CD4-positive, alpha-beta T cell (primary cell): Measurements from ENCODE around the gene DNAJC6. TPM values are rescaled to one million over a fixed set of nuclear protein-coding genes. Genes with fewer than 3 reads are reported as not detected.

Source experiments
- ATAC-seq: fragments of 200-7000 bp; cut with Tn5 transposase; one replicate; pipeline ENCODE4 v1.10.0; 2022; ENCODE audit warnings: mild to moderate bottlenecking; ENCODE audit not compliant: poor library complexity
- CTCF ChIA-PET: fragments of 350-600 bp; sonication (Branson Sonifier 250); formaldehyde crosslinking; loops from one replicate; lab custom pipeline; 2021; ENCODE audit warnings: antibody characterized with exemption, inconsistent platforms; lab: Charles Lee
- POLR2A ChIA-PET: fragments of 350-600 bp; sonication (Branson Sonifier 250); formaldehyde crosslinking; loops from one replicate; lab custom pipeline; 2021; ENCODE audit warnings: antibody characterized with exemption, inconsistent platforms; lab: Charles Lee
- DNase-seq, 14 experiments: peaks; one replicate each; pipeline ENCODE4 v3.0.0-alpha.2; 2013 to 2020; ENCODE audit warnings: mixed read lengths in 2 of 14
- H3K27ac ChIP-seq, 2 donors: one replicate each; pipeline versions ENCODE4 v1.5.1 to v1.7.0; 2013; ENCODE audit warnings: low read length in 2 of 2, low read depth in 1 of 2, mild to moderate bottlenecking in 1 of 2
- H3K27me3 ChIP-seq, 2 experiments: 1 replicate in 1 of 2; 2 replicates in 1 of 2; pipeline versions ENCODE4 v1.6.1 to v1.7.0; 2013; ENCODE audit warnings: low read length in 2 of 2, control low read depth in 1 of 2, mild to moderate bottlenecking in 1 of 2, moderate library complexity in 1 of 2; ENCODE audit not compliant: insufficient read depth in 2 of 2, control insufficient read depth in 1 of 2
- H3K36me3 ChIP-seq: one replicate; pipeline ENCODE4 v1.6.1; 2013; ENCODE audit warnings: low read length, control low read depth; ENCODE audit not compliant: insufficient read depth
- H3K4me1 ChIP-seq: one replicate; pipeline ENCODE4 v1.6.1; 2013; ENCODE audit warnings: low read length, control low read depth; ENCODE audit not compliant: insufficient read depth
- H3K4me3 ChIP-seq: one replicate; pipeline ENCODE4 v1.5.1; 2013; ENCODE audit warnings: mild to moderate bottlenecking, low read length, moderate library complexity
- H3K9me3 ChIP-seq, 2 experiments: 1 replicate in 1 of 2; 2 replicates in 1 of 2; pipeline versions ENCODE4 v1.6.1 to v1.7.0; 2013; ENCODE audit warnings: low read length in 2 of 2, mild to moderate bottlenecking in 2 of 2, control low read depth in 1 of 2, moderate library complexity in 1 of 2; ENCODE audit not compliant: control insufficient read depth in 1 of 2, insufficient read depth in 1 of 2
- H3K27ac Mint-ChIP-seq: one replicate; pipeline ENCODE4 v1.8.0; 2020; ENCODE audit warnings: mixed read lengths
- H3K27me3 Mint-ChIP-seq: one replicate; pipeline ENCODE4 v1.8.0; 2021; ENCODE audit warnings: mixed read lengths
- H3K36me3 Mint-ChIP-seq: one replicate; pipeline ENCODE4 v1.8.0; 2021; ENCODE audit warnings: low read depth, mixed read lengths
- H3K4me1 Mint-ChIP-seq: one replicate; pipeline ENCODE4 v1.8.0; 2021; ENCODE audit warnings: low read depth, mixed read lengths
- H3K4me3 Mint-ChIP-seq: one replicate; pipeline ENCODE4 v1.8.0; 2020; ENCODE audit warnings: mild to moderate bottlenecking, mixed read lengths
- H3K9me3 Mint-ChIP-seq: one replicate; pipeline ENCODE4 v1.8.0; 2020; ENCODE audit warnings: mixed read lengths
- intact Hi-C, 2 experiments: fragments of 100-400 bp; cut with DNase I in 1 of 2; cut with micrococcal nuclease in 1 of 2; formaldehyde crosslinking; loops; one replicate each; pipeline versions ENCODE4 v1.15.1 to v1.9.0; 2023 to 2025; cut with DNase I, micrococcal nuclease
- total RNA-seq, 174 experiments: library from RNA in 2 of 174; stranded (reverse) in 2 of 174; gene quantifications; one replicate each; pipeline ENCODE4 v1.2.3 and lab custom pipeline; 2021 to 2026
- TF ChIP-seq, protein P1 (sequence below): fragments of 200-600 bp; IDR thresholded peaks from one replicate; pipeline ENCODE4 v1.8.0; 2022; ENCODE audit warnings: antibody characterized with exemption, mild to moderate bottlenecking

Gene DNAJC6
- total RNA-seq, 2 experiments from 2014 or later, result 2.4 to 2.5 TPM

DNA sequence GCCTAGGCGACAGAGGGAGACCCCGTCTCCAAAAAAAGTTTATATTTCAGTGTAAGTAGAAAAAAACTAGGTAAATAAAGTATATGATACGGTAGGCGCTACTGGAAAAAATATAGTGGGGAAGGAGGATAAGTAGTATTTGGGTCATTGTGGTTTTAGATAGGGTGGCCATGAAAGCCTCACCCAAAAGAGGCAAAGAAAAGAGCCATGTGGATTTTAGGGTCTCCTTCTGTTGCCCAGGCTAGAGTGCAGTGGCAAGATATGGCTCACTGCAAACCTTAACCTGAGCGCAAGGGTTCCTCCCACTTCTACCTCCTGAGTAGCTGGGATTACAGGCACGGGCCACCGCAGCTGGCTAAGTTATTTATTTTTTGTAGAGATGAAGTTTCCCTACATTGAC, 128.3 kb downstream of the DNAJC6 start:
- CTCF ChIA-PET, result no interaction called here

DNA sequence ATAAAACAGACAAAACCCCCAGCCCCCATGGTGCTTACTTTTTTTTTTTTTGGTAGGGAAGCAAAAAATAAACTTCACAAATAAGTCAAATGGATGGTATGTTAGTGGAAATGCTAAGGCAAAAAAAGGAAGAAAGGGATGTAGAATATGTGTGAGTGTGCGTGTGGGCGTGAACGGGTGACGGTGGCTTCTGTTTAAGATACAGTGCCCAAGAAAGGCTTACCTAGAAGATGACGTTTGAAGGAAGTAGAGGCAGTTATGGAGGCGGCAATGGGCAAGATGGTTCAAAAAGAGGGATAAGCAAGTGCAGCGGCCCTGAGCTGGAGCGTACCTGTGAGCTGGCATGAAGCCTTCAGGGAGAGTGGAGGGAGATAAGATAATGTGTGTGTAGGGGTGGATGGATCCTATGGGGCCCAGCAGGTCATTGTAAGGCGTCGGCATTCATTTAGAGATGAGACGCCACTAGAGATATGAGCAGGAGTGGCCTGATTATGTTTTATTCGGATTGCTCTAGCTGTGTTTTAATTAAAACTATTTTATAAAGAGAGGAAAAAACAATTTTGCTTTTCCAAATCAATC, 131.1 kb downstream of the DNAJC6 start:
- H3K27ac Mint-ChIP-seq, result no peak overlapping the region
- no peak overlapping the region for H3K4me3 ChIP-seq

More for the DNA sequence above, 128.3 kb downstream of the DNAJC6 start:
- no peaks in the 10 kb centered on the region for H3K4me1 Mint-ChIP-seq
- ATAC-seq, result no peak
- no peak overlapping the region for H3K27ac ChIP-seq
- peaks cover 19% of the 10 kb centered on the region for H3K36me3 Mint-ChIP-seq
- POLR2A ChIA-PET, result interaction anchor here (1.0 kb wide), 1 partner anchor 11 kb away, joined by 3 read pairs; no protein-coding TSS in a partner anchor
- peaks cover 6% of the 10 kb centered on the region for H3K36me3 ChIP-seq
- no peak overlapping the region for H3K4me3 Mint-ChIP-seq
- H3K4me1 ChIP-seq, result no peaks in the 10 kb centered on the region
- H3K27me3 Mint-ChIP-seq, result no peaks in the 10 kb centered on the region
- intact Hi-C loops, result loop anchor here in 1 of 2 experiments (10.0 kb wide), 1 partner anchor 807 kb away; no protein-coding TSS in a partner anchor
- no peaks in the 10 kb centered on the region for H3K9me3 Mint-ChIP-seq
- H3K27ac Mint-ChIP-seq, result no peak overlapping the region
- no peaks in the 10 kb centered on the region for H3K27me3 ChIP-seq
- H3K9me3 ChIP-seq, result no peaks in the 10 kb centered on the region
- no peak for DNase-seq
- no peak overlapping the region for H3K4me3 ChIP-seq
- TF ChIP-seq, protein P1, sequence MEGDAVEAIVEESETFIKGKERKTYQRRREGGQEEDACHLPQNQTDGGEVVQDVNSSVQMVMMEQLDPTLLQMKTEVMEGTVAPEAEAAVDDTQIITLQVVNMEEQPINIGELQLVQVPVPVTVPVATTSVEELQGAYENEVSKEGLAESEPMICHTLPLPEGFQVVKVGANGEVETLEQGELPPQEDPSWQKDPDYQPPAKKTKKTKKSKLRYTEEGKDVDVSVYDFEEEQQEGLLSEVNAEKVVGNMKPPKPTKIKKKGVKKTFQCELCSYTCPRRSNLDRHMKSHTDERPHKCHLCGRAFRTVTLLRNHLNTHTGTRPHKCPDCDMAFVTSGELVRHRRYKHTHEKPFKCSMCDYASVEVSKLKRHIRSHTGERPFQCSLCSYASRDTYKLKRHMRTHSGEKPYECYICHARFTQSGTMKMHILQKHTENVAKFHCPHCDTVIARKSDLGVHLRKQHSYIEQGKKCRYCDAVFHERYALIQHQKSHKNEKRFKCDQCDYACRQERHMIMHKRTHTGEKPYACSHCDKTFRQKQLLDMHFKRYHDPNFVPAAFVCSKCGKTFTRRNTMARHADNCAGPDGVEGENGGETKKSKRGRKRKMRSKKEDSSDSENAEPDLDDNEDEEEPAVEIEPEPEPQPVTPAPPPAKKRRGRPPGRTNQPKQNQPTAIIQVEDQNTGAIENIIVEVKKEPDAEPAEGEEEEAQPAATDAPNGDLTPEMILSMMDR, result no peak

DNA sequence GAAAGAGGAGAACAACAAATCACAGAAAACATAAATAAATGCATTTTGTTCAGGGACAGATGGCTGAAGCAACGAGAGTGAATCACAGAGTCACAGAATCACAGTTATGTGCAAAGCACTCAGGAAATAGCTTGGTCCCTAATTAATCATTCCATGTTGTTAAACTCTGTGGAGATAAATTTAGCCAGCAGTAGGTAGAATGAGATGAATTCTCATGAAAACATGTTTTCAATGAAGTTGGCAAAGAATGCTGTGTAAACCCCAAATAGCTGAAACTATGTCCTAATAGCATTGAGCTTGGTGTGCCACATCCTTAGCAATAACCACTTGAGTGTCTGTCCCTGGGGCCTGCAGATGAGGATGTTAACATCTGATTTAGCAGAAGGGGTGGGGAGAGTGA, 131.6 kb downstream of the DNAJC6 start:
- no peak overlapping the region for H3K27ac ChIP-seq
- DNase-seq (no peak), ATAC-seq (no peak)
- no peak overlapping the region for H3K4me3 ChIP-seq
- intact Hi-C loops, result no loop called here
- ChIA-PET POLR2A (interaction anchor here (1.5 kb wide), 1 partner anchor 21 kb away, joined by 4 read pairs; the partner anchor contains the start of genes LEPR and LEPROT), CTCF (interaction anchor here (0.6 to 1.2 kb wide), 3 partner anchors 10 to 111 kb away, joined by 3 to 5 read pairs (median 3); no protein-coding TSS in a partner anchor)
- H3K4me1 ChIP-seq, result no peaks in the 10 kb centered on the region
- no peaks in the 10 kb centered on the region for H3K27me3 Mint-ChIP-seq
- H3K36me3 ChIP-seq, result no peaks in the 10 kb centered on the region
- H3K4me1 Mint-ChIP-seq, result no peaks in the 10 kb centered on the region
- no peak overlapping the region for H3K4me3 Mint-ChIP-seq
- H3K9me3 Mint-ChIP-seq, result no peaks in the 10 kb centered on the region
- no peaks in the 10 kb centered on the region for H3K9me3 ChIP-seq
- TF ChIP-seq, protein P1, result no peak
- H3K27me3 ChIP-seq, result no peaks in the 10 kb centered on the region
- no peak overlapping the region for H3K27ac Mint-ChIP-seq
- peaks cover 4% of the 10 kb centered on the region for H3K36me3 Mint-ChIP-seq

More for the DNA sequence above, 131.1 kb downstream of the DNAJC6 start:
- ATAC-seq (no peak), DNase-seq (no peak)
- Histone ChIP-seq H3K9me3 (no peaks in the 10 kb centered on the region), H3K27ac (no peak overlapping the region), H3K4me1 (no peaks in the 10 kb centered on the region), H3K27me3 (no peaks in the 10 kb centered on the region), H3K36me3 (no peaks in the 10 kb centered on the region)
- intact Hi-C loops, result no loop called here
- TF ChIP-seq, protein P1, result no peak
- Mint-ChIP-seq H3K4me1 (no peaks in the 10 kb centered on the region), H3K27me3 (no peaks in the 10 kb centered on the region), H3K4me3 (no peak overlapping the region), H3K9me3 (no peaks in the 10 kb centered on the region), H3K36me3 (peaks cover 5% of the 10 kb centered on the region)
- ChIA-PET POLR2A (interaction anchor here (1.5 kb wide), 1 partner anchor 20 kb away, joined by 4 read pairs; the partner anchor contains the start of genes LEPR and LEPROT), CTCF (interaction anchor here (1.2 kb wide), 2 partner anchors 9 to 19 kb away, joined by 3 to 5 read pairs; no protein-coding TSS in a partner anchor)
